ENCODE results near the gene ASCL2. TPM values are rescaled to one million over a fixed set of nuclear protein-coding genes. Genes with fewer than 3 reads are reported as not detected.

Gene ASCL2, protein sequence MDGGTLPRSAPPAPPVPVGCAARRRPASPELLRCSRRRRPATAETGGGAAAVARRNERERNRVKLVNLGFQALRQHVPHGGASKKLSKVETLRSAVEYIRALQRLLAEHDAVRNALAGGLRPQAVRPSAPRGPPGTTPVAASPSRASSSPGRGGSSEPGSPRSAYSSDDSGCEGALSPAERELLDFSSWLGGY
- 5.6 and 13.6 TPM in 2 replicates for total RNA-seq (ENCODE audit: low replicate concordance)
- long read RNA-seq: 0 reads

DNA sequence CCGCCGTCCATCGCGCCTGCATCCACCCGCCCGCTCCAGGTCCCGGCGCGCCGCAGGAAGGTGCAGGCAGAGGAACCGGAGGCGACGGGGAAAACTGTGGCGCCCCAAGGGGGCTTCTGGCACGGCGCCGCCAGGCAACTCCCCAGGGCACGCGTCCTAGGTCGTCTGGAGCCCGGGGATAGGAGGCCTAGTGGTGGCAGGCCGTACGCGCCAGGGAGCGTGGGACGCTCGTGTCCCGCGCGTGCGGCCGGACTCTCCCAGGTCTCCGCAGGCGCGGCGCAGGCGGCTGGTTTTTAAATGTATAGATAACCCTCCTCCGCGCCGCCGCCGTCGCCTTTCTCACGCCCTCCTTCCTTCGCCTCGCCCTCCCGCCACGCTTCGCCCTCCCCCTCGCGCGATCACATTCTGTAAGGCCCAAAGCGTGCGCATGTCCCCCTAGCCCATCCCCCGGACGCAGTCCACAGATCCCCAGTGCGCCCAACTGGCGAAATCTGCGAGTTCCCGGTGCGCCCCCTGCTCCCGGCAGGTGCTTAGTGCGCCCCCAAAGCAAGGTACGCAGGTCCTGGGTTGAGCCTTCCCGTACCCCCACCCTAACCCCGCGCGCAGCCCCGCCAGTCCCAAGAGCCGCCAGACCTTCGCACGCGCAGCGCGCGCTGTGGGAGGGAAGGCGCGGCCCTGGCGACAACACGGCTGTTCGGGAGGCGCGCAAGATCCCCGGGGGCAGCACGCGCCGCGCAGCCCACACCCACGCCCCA, at the start of gene ASCL2:
Gene ASCL2, minus strand, starts transcription at position 267 of the 755 bp plus-strand sequence. Its CDS starts 256 bp downstream, at position 11.
- Mint-ChIP-seq H3K27ac (no peak within 1 kb of the TSS), H3K4me3 (peak within 1 kb of the TSS; percentile 73), H3K4me1 (ENCODE audit: unreplicated experiment) (no peaks in the 10 kb centered on the region), H3K36me3 (no peaks in the 10 kb centered on the region), H3K27me3 (peaks cover 65% of the 10 kb centered on the region), H3K9me3 (no peaks in the 10 kb centered on the region)
- TF ChIP-seq, protein P1, sequence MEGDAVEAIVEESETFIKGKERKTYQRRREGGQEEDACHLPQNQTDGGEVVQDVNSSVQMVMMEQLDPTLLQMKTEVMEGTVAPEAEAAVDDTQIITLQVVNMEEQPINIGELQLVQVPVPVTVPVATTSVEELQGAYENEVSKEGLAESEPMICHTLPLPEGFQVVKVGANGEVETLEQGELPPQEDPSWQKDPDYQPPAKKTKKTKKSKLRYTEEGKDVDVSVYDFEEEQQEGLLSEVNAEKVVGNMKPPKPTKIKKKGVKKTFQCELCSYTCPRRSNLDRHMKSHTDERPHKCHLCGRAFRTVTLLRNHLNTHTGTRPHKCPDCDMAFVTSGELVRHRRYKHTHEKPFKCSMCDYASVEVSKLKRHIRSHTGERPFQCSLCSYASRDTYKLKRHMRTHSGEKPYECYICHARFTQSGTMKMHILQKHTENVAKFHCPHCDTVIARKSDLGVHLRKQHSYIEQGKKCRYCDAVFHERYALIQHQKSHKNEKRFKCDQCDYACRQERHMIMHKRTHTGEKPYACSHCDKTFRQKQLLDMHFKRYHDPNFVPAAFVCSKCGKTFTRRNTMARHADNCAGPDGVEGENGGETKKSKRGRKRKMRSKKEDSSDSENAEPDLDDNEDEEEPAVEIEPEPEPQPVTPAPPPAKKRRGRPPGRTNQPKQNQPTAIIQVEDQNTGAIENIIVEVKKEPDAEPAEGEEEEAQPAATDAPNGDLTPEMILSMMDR (conservative IDR thresholded peaks at IDR 0.05): no peak
- DNase-seq (ENCODE audit: extremely low spot score, unreplicated experiment): peak; percentile 70

DNA sequence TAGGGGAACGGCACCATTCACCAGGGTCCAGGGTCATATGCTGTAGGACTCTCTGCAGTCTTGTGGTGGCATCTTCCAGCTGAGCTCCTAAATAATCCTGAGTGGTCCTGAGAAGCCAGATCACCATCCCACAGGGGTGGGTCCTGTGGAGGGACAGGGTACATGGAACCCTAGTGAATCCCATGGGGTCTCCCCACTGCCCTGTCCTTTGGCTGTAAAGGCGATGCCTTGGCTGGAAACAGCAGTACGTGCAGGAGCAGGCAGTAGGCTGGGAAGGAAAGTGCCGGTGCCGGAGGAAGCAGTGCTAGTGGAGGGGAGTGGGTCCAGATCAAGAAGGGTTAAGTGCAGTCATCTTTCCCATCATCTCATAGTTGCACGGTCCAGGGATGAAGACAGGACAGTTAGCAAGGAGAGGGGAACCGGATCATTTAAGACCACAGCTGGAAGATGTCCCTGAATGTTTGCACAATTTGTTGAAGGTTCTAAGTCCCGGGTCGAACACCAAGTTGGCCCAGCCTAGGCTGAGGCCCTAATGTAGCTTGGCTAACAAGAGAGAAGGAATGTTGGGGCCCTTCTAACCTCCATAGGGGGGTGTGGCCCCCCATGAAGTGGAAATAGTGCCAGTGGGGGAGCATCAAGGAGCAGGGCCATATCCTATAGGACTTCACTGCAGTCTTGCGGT, 49.5 kb upstream of the ASCL2 start:
- Mint-ChIP-seq H3K4me1 (ENCODE audit: unreplicated experiment) (no peaks in the 10 kb centered on the region), H3K9me3 (no peaks in the 10 kb centered on the region), H3K36me3 (no peaks in the 10 kb centered on the region), H3K27ac (no peak overlapping the region), H3K27me3 (peaks cover 7% of the 10 kb centered on the region), H3K4me3 (no peak overlapping the region)
- peak; percentile 43 for DNase-seq (ENCODE audit: extremely low spot score, unreplicated experiment)
- TF ChIP-seq, protein P1 (conservative IDR thresholded peaks at IDR 0.05): no peak

DNA sequence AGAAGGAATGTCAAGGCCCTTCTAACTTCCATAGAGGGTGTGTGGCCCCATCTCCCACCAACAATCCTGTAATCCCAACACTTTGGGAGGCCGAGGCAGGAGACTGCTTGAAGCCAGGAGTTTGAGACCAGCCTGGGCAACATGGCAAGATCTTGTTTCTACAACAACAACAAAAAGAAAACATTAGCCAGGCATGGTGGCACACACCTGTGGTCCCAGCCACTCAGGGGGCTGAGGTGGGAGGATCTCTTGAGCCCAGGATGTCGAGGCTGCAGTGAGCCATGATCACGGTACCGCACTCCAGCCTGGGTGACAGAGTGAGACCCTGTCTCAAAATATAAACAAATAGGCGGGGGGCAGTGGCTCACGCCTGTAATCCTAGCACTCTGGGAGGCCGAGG, 48.3 kb upstream of the ASCL2 start:
- peak; percentile 25 for DNase-seq (ENCODE audit: extremely low spot score, unreplicated experiment)
- TF ChIP-seq, protein P1 (conservative IDR thresholded peaks at IDR 0.05): no peak
- Mint-ChIP-seq H3K27ac (no peak overlapping the region), H3K9me3 (no peaks in the 10 kb centered on the region), H3K4me3 (no peak overlapping the region), H3K36me3 (no peaks in the 10 kb centered on the region), H3K4me1 (ENCODE audit: unreplicated experiment) (no peaks in the 10 kb centered on the region), H3K27me3 (peaks cover 7% of the 10 kb centered on the region)

DNA sequence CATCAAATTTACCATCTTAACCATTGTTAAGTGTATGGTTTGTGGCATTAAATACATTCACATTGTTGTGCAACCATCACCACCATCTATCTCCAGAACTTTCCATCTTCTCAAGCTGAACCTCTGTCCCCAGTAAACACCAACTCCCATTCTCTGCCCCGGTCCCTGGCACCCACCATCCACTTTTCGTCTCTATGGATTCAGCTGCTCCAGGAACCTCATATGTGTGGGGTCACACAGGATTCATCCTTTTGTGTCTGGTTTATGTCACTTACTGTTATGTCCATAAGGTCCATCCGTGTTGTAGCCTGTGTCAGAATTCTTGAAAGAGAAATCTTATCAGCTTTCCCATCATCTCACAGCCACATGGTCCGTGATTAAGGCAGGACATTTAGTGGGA, 47.7 kb upstream of the ASCL2 start:
- no peak overlapping the region for H3K27ac Mint-ChIP-seq
- peaks cover 4% of the 10 kb centered on the region for H3K27me3 Mint-ChIP-seq
- TF ChIP-seq, protein P1 (conservative IDR thresholded peaks at IDR 0.05): no peak
- DNase-seq (ENCODE audit: extremely low spot score, unreplicated experiment): peak; percentile 32
- H3K36me3 Mint-ChIP-seq: no peaks in the 10 kb centered on the region
- H3K4me1 Mint-ChIP-seq (ENCODE audit: unreplicated experiment): no peaks in the 10 kb centered on the region
- no peak overlapping the region for H3K4me3 Mint-ChIP-seq
- no peaks in the 10 kb centered on the region for H3K9me3 Mint-ChIP-seq

DNA sequence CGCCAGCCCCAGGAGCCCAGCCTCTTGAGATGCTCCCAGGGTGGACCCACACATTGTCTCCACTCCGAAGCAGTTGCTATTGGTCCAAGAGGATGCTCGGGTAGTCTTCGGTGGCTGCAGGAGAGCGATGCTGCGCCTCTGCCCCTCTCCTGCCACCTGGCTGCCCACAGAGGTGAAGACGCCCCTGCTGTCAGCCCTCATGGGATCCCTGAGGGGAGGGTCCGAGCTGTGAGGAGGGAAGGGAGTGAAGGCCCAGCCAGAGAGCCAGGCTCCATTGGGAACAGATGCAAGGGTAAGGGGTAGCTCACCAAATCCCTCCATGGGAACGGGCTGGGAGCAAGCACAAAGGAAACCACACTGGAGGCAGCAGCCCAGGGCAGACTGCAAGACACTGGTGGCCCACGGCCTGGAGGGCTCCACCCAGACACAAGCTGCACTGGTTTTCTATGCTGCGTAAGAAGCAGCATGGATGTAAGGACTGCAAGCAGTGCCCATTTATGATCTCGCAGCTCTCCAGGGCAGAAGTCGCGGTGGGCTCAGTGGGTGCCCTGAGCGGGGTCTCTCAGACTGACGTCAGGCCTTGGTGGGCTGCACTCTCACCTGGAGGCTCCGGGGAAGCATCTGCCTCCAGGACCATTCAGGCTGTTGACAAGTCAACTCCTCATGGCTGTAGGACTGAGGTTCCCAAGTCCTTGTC, 47.1 kb upstream of the ASCL2 start:
- Mint-ChIP-seq H3K36me3 (no peaks in the 10 kb centered on the region), H3K9me3 (no peaks in the 10 kb centered on the region), H3K4me1 (ENCODE audit: unreplicated experiment) (no peaks in the 10 kb centered on the region), H3K27me3 (no peaks in the 10 kb centered on the region), H3K27ac (no peak overlapping the region), H3K4me3 (no peak overlapping the region)
- peak; percentile 61 for DNase-seq (ENCODE audit: extremely low spot score, unreplicated experiment)
- TF ChIP-seq, protein P1 (conservative IDR thresholded peaks at IDR 0.05): no peak

All from type B pancreatic cell (in vitro differentiated cells).